Measurements from ENCODE around the gene NCS1.

The NCS1 gene

GRCh38 chr9:130177898-130178805 is 5.9 kb downstream of the NCS1 start:
- no peak for DNase-seq

DNA sequence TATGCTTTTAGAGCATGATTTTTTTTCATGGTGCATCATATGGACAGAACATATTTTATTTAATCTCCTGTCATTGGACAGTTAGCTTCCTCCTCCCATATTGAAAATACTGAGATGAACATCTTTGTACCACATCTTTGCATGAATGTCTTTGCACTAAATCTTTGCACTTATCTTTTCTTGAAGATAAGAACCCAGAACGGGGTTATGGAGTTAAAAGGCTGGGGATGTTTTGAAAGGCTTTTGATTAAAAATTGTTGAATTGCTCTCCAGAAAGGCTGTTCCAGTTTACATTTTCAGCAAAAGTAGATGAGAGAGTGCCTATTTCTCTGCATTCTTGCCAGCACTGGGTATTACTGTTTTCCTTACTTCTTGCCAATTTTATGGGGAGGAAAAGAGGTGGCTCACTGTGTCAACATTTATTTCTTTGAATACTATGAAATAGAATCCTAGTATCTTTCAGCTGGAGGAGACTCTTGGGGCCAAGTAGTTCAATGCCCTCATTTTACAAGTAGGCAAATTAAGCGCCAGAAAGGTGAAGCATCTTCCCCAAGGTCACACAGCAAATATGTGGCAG is 7.2 kb downstream of the NCS1 start:
- DNase-seq: no peak

DNA sequence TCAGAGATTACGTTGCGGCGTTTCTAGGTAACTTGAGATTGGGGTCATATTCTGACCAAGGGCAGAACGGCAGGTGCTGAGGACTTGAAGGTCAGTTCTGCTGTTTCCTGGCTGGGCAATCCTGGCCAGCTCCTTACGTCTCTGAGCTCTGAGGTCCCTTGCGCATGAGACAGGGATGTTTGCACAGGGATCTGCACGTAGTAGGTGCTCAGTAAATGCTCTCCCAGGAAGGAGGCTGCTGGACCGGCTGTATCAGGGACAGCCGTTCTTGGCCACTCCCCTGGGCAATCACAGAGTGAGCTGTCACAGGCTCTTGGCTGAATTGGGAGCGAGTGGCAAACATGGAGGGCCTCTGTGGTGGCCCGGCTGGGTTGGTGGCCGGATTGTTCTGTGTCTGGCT is 8.3 kb downstream of the NCS1 start:
- DNase-seq: no peak

- DNase-seq: no peak
Observed at GRCh38 chr9:130181678-130182380, 9.6 kb downstream of the NCS1 start.

DNA sequence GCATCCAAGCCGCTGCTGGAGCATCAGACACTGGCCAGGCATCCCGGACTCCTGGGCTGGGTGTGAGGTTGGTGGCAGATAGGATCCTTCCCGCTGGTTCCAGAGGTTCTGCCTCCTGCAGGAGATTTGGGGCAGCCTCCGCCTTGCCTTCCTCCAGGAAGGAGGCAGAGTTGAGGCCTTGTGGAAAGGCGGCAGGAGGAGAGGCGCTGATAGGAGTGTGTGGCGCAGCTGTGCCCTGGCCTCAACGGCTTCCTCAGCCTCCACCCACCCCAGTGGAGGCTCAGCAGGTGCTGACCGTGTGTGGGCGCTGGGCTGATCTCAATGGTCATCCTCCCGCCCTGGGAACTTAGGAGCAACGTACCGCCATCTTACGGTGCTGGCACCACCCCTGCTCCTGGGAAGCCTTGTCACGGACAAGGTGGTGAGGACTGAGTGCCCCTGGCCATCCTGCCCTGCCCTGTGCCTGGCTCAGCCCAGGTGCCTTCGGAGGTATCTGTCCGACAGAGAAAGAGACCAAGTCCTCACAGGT is 10.2 kb downstream of the NCS1 start:
- DNase-seq: no peak

GRCh38 chr9:130183133-130183762 is 11.0 kb downstream of the NCS1 start:
- DNase-seq: no peak

- no peak for DNase-seq
Observed at GRCh38 chr9:130185017-130185416, 12.8 kb downstream of the NCS1 start.

- no peak for DNase-seq
Observed at GRCh38 chr9:130185490-130186031, 13.4 kb downstream of the NCS1 start.

GRCh38 chr9:130186051-130186450 is 13.8 kb downstream of the NCS1 start:
- no peak for DNase-seq

DNA sequence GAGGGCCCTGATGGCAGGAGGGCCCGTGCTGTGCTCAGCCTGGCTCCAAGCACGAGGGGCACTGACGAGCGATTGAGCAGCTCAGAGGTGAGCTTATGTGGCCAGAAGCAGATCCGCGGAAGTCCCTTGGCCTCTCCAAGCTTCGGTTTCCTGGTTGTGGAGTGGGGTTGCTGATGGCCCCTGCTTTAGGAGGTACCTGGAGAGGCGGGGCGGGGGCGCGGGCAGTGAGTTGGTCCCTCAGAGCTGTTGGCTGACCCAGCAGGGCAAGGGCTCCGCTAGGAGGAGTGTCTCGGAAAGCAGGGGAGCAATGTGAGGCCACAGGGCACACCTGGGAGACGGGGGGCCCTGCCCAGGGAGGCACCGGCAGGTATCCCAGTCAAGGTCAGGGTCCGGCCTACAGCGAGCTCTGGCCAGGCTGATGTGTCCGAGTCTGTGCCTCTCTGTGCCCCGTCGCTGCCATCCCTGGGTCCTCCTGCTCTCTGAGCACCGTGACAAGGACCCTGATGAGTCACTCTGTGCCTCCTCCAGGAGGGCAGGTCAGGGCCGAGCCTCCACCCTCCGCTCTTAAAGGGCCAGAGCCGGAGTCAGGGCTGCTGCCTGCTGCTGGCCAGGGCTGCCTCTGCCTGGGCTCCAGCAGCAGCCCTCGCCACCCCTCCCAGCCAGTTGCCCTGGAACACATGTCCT is 14.8 kb downstream of the NCS1 start:
- DNase-seq: peak; percentile 19

GRCh38 chr9:130187523-130187846 is 15.3 kb downstream of the NCS1 start:
- DNase-seq: no peak

DNA sequence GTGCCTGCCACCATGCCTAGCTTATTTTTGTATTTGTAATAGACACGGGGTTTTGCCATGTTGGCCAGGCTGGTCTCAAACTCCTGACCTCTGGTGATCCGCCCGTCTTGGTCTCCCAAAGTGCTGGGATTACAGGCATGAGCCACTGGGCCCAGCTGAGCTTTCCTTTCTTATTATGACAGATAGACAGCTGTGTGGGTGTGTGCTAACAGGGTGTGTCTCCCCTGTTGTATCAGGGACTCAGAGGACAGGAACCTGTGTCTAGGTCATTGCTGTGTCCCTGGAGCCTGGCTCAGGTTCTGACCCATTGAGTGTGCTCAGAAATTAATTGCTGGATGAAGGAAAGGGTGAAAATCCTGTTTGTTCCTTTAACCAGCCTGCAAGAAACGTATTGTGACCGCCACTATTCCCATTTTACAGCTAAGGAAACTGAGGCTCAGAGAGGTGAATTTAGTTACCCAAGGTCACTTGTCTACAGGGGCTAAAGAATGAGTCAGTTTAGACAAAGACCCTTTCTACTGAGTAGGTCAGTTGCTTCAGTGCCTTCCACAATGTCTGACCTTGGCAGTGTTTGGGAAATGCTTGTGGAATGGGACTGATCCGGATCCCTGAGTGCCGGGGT is 16.8 kb downstream of the NCS1 start:
- no peak for DNase-seq

DNA sequence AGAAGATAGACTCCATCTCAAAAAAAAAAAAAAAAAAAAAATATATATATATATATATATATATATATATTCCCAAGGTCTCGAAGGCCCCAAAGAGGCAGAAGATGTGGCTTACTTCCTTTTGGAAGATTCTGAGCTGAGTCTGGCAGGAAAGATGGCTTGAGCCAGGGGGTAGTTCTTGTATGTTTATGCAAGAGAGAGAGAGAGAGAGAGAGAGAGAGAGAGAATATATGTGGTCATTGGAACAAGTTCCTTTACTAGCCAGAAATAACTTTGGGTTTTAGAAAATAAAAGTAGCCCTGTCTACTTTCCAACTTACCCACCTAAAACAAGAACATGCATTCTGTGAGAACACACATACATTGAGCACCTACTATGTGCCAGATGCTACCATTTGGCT is 17.6 kb downstream of the NCS1 start:
- no peak for DNase-seq

- DNase-seq: no peak
Observed at GRCh38 chr9:130191068-130191748, 19.0 kb downstream of the NCS1 start.

- no peak for DNase-seq
Observed at GRCh38 chr9:130191749-130192120, 19.5 kb downstream of the NCS1 start.

DNA sequence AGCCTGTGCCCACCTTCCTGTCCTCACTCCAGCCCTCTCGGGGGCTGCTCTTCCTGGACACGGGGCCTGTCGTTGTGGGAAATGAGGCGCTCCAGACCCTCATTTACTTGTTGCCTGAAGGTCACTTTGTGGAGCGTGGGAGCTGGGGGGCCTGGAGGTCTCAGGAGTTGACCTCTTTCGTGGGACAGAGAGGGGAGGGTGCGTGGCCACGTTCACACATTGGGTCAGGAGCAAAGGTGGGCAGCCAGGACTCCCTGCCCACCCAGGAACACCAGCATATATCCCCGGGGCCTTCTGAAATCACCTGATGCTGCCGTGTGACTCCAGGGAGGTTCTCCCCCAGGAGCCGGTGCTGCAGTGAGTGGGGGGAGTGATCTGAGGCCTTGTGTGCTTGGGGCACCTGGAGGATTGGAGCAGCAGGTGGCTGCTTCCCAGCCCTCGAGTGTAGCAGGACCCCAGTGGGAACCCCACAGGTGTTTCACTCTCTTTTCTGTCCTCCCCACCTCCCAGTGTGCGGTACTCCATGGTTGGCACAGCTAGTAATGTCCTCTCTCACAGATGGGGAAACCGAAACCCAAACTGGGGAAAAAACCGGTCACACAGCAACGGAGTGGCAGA is 20.3 kb downstream of the NCS1 start:
- DNase-seq: no peak

DNA sequence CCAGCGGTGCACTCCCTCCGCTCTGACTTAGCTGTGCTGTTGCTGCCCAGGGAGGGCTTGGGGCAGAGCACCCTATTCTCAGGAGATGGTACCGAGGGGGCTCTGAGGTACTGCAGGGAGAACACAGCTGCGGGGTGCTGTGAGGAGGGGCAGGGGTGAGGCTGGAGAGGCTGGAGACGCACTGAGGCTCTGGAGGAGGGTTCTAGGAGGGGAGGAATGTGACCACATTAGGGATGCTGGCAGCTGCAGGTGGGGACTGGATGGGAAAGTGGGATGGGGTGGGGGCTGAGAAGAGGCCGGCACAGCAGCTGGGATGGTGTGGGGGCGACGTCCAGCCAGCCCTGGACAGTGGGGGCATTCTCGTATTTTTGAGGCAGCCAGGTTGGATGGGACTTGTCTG is 20.9 kb downstream of the NCS1 start:
- no peak for DNase-seq

DNA sequence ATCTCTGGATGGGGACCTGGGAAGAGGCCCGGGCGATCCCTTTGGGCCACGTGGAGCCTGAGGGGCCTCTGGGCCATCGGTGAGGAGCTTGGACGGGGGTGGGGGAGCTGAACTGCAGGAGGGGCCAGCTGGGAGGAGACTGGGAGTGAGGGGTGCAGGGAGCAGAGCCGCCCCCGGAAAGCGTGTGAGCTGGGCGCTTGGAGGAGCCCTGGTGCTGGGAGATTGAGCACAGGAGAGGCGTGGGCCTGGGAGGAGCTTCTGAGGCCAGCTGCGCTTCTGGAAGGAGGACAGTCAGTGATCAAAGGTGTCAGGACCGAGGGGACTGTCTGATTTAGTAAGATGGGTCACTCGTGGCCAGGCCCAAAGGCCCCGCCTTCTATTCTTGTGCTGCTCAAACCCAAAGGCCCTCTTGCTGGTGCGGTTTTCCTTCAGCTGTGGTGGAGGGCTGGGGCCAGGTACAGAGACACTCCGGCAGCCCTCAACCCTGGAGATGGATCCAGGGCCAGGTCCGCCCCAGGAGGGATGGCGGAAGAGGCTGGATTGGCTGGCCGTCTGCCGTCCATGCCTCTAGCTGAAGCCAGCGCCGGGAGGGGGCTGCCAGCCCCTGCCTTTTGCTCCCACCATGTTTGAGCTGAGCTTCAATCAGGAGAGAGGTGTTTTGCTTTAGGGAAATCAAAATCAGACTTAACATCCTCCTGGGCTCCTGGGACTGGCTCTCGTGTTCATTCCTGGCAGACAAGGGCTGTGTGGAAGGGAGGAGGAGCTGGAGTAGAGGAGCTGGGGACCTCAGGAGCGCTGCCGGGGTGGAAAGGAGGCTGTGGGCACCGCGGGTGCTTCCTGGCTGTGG is 21.6 kb downstream of the NCS1 start:
- DNase-seq: no peak

DNA sequence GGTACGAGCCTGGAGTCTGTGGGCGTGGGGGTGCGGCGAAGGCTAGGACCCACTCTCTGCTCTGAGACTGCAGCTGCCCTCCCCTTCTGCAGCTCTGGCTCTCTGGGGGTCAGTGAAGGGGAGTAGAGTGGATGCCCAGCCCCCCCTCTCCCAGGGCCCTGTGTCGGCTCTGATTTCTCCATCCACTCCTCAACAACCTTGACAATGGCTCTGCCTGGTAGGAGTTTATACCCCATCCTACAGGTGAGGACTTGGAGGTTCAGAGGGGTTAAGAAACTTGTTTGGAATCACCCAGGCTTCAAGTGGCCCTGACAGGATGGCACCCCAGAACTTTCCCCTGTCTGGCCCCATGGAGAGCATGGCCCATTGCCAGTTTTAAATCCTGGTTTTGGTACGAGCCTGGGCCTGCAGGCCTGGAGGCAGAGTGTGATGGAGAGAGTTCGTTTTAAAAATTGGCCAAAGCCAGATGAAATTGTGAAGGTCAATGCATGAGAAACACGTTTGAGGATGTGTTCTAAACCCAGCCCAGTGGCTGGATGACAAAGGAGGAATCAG is 22.3 kb downstream of the NCS1 start:
- DNase-seq: no peak

- DNase-seq: no peak
Observed at GRCh38 chr9:130195638-130196037, 23.4 kb downstream of the NCS1 start.

Measured in activated CD4-positive, alpha-beta T cell treated with anti-CD3 and anti-CD28 coated beads, Interleukin-2, Interleukin-6, amounts not matched to agents 100 ng/mL and 50 ng/mL, durations not matched to agents 16 hours and 8 hours (primary cell).